Stromal cell of bone marrow (primary cell): Measurements from ENCODE around the gene OXER1.

Experiments
- DNase-seq: peaks from one replicate; pipeline ENCODE4 v3.0.0-alpha.2; 2012; ENCODE audit warnings: low read depth

The OXER1 gene, protein sequence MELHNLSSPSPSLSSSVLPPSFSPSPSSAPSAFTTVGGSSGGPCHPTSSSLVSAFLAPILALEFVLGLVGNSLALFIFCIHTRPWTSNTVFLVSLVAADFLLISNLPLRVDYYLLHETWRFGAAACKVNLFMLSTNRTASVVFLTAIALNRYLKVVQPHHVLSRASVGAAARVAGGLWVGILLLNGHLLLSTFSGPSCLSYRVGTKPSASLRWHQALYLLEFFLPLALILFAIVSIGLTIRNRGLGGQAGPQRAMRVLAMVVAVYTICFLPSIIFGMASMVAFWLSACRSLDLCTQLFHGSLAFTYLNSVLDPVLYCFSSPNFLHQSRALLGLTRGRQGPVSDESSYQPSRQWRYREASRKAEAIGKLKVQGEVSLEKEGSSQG

DNA sequence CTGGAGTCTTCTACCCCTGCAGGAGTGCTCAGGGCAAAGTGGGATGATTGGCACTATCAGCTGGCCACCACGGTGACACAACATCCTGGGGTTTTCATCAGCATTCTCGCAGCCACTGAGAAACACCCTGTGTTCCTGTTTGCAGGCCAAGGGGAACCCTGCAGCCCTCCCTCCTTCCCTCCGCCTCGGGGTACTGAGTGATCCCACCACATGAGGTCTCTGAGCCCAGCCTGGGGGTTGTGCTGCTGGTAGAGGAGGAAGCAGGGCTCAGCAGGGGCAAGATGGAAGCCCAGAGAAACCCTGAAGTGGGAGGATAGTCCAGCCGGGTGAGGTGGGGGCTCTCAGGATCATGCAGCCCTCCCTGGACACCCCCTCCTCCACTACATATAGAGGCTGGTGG lies at the start of gene OXER1:
Gene OXER1, minus strand, starts transcription at position 40 of the 400 bp plus-strand sequence. CDS start 73 bp downstream, outside the sequence.
- DNase-seq, result no peak

DNA sequence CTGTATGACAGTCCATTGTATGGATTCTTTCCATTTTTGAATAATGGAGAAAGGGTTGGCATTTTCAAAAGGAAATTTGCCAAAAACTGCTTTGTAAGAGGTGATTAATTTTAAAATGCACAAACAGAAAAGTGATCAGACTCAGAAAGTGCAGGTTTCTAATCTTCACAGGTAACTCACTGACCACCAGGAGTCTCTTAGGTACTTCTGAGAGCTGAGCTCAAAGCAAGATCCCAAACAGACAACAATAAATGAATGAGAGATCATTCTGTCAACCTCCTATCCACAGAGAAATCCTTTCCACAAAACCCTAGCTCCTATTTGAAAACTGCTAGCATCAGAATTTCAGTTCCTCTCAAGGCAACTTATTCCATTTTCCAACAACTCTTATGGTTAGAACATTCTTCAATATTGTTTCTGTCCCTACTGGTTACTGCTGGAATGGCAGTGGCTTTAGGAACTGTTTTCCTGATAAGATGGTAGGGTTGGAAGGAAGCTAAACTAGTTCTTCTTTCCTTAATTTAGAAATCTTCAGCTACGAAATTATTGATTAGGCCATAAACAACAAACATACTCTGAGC lies 49.1 kb upstream of the OXER1 start:
- DNase-seq, result no peak

DNA sequence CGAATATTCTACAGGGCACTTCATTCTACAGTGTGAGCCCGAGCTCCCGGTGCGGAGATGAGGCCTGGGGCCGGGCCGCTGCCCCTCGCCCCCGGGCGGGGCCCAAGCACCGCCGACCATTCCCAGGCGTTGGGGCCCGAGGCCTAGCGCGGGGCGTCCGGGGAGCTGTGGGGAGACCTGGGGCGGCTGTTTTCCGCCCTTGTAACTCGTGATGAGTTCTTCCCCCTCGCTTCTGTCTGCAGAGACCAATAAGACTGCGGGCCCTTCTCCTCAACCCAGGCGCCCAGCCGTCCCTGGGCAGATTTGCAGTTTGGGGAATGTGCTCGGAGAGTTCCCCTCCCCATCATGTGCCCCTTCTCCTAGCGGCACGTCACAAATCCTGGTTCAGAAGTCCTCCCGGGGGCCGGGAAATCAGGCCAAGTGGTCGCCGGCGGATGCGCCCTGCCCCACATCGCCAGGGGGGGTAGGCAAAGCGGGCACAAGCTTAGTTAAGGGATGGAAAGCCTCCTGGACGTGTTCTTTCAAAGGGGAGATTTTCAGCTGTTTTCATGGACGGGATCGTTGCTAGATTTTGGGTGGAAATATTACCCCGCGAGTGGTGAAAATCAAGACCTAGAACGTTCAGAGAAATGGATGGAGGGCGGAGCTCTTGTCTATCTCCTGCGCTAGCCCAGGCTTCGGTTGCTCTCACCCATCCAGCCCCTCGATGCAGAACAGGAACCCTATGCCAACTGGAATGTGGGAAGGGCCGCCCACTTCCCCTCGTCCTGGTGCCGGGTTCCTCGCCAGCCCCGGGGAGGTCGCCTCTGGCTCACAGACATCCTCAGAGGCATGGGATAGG lies 47.3 kb upstream of the OXER1 start:
- DNase-seq, result no peak

DNA sequence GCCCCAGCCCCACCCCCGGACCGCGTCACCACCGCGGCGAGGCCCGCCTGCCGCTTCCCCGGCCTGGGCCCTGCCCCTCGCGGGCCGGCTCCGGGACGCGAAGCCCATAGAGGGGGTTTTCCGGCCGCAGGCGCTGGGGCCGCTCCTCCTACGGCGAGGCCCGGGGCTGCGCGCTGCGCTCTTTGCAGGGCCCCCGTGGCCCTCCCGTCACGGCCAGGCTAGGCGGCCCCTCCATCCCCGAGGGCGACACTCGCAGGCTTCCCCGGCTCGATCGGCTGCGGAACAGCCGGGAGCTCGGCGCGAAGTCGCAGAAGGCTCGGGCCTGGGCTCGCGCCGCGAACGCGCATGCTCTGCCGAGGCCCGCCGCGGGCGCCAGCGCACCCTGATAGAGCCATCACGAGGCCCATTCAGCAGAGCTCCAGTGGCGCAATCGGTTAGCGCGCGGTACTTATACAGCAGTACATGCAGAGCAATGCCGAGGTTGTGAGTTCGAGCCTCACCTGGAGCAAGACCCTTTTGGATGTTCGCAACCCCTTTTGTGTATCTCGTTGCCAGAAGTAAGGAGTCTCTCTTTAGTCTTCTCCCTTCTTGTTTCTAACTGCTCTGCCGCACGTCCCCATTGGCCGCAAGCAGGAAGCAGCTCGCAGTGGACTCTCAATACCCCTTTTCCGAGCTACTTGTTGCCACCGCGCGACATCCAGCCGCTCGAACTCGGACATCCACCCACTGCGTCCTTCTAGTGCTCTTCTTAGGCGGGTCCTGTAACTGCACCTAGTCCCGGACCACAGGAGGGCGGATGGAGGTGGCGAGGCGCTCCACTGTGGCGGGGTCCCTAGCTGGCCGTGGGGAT lies 46.4 kb upstream of the OXER1 start:
- peak; percentile 82 for DNase-seq

DNA sequence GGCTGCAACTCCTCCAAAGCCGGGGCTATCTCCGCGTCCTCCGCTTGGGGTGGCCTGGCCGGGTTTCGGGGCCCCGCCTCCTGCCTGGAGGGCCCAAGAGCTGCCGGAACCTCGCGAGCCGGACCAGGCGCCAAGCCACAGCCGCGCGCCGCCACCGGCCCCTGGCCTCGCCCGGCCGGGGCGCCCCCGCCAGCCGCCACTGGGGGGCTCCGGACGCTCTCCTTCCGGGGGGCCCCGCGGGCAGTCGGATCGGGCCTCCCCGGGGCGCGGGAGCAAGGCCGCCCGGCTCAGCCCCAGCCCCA lies 45.8 kb upstream of the OXER1 start:
- DNase-seq, result peak; percentile 74

DNA sequence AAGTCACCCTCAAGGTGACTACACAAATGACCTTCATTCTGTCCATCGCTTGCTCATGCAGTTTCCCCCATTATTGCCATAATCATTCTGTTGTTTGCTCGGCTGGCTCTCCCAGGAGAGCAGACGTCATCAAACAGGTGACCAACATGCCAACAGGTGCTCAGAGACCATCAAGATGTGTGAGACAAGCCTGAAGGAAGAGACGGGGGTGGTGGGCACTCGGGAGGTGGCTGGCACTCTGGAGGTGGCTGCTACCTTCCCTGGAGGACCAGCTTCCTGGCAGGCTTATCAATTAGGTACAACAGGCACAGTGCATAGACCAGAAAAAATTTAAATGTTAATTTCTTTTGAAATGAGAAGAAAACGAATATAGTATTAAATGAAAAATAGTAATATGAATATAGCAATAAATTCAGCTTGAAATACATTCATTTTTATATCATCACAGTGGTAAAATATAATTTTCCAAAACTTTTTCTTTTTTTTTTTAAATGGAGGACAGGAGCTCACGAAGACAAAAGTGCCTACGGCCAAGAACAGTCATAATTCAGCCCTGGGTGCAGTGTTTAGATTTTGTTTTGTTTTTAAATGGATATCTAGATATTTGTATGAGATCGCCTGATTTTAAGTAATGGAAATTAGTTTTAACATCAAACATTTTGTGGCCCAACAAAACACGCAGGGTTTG lies 45.3 kb upstream of the OXER1 start:
- DNase-seq, result no peak

DNA sequence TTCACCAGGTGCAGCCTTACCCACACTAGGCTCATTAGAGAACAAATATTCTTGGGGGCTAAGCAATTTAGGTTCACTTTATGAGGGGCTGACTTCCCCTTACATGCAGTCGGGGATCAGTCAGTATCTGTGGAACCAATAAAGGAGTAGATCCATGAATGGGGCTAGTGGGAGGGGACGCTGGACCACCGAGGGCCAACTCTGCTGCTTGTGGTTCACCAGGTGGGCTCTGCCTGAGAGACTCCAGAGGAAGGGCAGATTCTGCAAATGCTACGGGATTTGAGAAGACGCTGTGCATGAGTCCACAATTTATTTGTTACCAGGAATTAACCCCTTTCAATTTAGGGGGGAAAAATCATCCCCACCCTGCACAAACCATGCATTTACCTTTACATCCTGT lies 44.4 kb upstream of the OXER1 start:
- DNase-seq, result no peak

DNA sequence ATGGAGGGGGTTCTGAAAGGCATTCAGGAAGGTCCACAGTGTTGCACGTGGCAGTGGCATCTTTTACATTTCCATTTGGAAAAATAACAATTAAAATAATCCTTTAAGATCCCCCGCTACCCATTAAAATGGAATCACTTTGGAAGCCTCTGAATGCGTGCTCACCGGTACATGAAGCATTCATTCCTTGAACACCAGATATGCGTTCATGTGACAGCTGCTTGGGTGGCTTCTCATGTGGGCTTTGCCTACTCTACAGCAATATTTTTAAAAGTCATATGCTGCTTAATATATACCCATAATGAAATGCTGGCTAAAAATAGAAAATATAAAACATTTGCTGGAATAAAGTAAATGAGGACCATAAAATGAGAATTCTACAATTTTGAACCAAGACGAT lies 42.9 kb upstream of the OXER1 start:
- DNase-seq, result no peak

DNA sequence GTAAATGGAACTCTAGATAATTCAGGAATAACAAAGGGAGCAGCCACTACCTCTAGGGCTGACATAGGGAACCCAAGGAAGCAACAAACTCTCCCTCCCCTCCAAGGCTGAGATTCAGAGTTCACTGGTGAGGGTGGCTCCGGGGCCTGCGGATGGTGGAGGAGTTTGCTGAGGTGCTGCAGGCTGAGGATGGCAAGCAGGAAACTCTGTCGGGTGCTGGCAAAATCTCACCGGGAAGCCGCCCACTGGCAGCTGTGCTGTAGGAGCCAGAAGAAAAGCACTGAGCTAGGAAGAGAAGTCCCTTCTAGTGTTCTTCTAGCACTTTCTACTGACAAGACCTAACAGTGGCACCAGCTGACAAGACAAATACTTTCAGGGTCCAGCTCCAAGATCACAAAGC lies 41.0 kb upstream of the OXER1 start:
- no peak for DNase-seq

DNA sequence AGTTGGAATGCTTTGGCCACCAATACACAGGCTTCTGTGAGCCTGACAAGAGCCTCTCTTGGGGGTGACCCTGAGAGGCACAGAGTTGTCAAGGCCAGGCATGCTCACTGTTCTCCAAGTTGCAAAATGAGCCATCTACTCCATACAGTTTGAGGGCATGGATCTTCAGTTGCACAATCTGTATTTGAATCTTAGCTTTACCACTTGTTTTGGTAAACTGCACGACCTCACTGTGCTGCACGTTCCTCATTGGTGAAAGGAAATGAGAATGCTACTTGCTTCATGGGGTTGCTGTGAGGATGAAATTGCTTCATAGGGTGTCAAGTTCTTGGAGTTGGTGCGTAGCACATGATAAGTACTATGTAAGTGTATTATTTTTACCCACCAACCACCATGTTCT lies 40.4 kb upstream of the OXER1 start:
- DNase-seq, result no peak

DNA sequence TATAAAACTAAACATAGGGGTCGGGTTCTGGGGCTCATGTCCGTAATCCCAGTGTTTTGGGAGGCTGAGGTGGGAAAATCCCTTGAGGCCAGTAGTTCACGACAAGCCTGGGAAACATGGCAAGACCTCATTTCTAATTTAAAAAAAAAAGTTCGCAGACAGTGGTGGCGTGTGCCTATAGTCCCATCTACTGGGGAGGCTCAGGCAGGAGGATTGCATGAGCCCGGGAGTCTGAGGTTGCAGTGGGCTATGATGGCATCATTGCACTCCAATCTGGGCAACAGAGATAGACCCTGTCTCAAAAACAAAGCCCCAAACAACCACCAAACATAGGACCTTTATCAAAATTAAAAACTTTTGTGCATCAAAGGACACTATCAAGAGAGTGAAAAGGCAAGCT lies 38.2 kb upstream of the OXER1 start:
- no peak for DNase-seq

DNA sequence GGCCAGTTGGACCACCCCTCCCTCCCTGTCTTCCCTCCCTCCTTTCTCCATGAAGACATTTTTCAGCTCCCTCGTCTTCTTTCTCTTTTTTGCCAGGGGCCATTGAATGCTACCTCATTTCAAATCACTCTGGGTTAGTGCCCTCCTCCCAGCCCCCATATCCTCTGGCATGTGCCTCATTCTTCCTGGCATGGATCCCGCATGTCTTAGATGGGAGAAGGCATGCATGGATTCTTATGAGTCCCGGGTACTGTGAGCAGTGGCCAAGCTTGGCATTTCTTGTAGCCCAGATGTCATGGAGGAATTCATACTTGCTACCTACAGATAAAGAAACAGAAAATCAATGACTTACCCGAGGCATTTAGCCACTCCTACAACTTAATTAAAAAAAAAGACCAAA lies 37.4 kb upstream of the OXER1 start:
- no peak for DNase-seq

DNA sequence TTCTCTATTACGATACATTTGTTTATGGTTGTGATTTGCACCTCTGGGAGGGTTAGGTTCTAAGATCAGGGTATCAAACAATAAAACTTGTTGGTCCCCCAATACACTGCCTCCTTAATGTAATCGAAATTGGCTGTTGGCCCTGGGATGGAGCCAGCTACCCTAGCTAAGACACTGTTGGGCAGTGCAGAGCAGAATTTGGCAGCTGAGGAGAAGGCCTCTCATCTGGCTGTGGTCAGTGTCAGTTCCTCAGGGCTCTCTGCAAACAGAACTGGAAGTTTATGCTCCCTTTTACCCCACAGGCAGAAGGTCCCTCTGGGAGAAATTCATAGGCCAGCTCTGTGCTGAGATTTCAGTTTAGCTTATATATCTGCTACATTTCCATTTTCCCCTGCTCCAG lies 37.0 kb upstream of the OXER1 start:
- DNase-seq, result no peak

DNA sequence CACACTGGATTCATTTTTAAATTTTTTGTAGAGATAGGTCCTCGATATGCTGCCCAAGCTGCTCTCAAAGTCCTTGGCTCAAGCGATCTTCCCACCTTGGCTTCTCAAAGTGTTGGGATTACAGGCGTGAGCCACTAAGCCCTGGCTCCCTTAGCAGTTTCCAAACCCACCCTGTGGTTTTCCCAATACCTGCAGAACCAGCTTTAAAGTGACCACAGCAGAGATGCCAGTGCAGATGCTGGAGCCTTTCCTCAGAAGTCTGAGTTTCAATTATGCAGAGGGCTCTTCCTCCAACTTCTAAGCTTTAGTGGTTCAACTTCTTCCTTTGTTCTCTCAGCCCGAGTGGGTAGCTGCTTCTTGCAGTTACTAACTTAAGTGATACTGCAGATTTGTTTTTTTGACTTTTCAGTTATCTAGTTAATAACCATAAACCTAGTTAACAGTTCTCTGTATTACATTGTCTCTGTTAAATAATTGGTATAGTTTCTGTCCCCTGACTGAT lies 36.6 kb upstream of the OXER1 start:
- no peak for DNase-seq

DNA sequence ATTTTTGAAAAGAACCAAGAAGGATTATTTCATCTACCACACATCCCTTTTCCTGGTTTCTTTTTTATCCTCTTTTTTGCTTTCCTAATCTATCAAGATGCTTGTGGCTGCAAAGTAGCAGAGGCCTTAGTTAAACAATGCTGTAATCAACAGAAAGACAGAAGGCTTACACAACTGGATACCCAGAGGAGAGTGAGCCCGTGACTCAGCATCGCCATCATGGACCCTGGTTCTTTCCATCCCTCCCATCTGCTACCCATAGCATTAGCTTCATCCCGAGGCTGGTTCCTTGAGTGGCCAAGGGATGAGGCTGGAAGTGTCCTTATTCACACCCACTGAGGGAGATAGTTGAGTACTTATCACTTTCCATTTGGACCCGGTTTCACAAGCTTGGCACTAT lies 35.9 kb upstream of the OXER1 start:
- no peak for DNase-seq

DNA sequence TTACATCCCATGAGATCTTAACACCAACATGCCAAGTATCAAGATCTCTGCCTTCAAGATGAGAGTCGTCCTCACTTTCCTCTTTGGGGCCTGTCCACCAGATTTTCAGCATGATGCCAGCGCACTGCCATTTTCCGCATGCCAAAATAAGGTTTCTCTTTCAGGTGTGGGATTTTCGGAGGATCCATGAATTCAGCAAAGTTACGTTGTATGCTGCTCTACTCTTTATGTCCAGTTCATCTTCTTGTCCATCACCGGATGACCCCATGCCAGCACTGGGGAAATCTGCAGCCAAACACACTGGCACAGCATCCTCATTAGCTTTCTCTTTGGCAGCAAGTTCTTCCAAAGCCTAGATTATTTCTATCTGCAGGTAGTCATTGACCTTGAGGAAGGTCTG lies 33.3 kb upstream of the OXER1 start:
- DNase-seq, result no peak

DNA sequence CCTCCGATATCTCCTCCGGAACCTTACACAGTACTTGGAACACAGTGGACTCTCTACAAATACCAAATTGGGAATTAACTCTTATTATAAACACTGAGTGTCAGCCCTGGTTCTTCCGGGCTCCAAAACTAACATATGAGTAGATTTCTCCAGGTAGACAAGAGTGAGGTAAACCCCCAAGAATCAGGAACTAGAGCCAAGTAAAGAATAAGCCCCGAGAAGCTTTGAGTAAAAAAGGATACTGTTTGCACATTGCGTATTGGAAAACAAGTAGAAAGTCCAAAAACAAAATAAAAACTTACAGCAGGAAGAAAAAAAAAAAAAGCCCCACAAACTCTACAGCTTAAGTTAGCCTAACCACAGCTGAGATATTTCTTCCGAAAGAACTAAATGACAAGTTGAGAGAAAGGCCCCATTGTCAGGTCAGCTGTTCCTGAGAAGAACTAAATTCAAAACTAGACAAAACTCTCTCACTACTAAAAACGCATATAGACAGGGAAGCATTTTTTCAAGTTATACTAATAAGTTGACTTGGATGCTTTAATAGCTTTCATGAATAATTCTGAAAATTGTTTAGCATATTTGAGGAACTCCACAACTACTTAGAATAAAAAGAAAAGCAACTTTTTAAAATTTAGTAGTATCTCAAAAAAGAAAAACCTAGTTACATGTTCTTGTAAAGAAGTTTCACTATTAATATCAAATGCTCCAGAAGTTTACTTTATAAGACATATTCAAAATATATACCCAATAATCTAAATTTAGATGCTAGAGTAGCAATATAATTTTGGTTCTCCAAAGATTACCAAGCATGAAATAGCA lies 32.7 kb upstream of the OXER1 start:
- no peak for DNase-seq

DNA sequence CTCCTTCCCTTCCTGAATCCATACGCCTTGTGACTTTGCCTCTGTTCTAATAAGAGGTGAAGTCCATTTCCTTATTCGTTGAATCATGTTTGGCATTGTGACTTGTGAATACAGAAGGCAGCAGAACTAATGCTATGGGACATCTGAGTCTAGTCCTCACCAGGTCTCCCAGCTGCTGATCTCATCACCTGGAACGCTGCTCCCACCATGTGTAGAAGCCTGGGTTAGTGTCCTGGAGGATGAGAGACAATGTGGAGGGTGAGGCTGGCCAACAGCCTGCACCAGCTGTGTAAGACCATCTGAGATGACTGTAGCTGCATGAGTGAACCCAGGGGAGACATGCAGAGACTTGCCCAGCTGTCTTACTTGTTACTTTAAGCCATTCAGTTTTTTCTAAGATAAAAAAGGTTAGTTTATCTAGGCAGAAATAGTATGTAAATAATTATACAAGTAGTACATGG lies 31.9 kb upstream of the OXER1 start:
- no peak for DNase-seq

DNA sequence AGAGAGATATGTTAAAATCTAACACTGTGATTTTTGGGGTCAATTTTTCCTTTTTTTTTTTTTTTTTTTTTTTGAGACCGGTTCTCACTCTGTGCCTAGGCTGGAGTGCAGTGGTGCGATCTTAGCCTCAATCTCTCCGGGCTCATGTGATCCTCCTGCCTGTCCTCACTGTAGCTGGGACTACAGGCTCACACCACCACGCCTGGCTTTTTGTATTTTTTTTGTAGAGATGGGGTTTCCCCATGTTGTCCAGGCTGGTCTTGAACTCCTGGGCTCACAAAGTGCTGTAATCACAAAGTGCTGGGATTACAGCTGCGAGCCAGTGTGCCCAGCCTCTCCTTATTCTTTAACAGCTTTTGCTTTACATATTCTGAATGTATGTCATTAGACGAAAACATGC lies 31.3 kb upstream of the OXER1 start:
- no peak for DNase-seq

DNA sequence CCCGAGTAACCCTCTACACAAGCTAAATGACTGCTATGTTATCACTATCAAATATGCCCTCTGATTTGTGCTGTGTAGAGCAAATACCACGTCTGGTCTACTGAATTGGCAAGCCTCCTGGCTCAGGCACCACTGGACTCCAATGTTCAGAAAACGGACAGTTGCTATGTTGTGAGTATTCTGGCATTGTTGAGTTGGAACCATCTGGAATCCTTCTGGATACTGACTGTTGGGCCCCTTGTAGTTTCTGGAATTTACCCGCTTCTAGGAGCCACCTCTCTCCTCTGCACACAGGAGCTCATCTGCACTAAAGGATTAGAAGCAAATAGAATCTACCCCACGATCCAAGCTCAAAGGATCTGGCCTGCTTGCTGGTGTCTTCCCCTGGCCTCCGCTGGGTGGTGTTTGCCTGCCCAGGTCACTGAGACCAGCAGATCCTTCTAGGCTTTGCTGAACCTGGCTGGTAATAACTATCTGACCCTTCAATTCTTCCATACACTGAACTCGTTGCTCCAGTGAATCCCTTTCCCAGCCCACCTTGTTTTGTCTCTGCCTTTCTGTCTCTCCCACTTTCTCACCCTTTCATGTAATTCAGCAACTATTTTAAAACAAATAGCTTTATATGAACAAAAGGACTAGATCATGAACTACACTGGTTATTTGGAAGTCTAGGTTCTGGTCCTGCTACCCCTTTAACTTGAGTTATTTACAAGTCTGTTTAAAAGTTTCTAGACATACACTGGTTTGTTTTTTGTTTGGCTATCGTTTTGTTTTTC lies 30.5 kb upstream of the OXER1 start:
- DNase-seq, result no peak
